Stimulated activated CD8-positive, alpha-beta memory T cell treated with anti-CD3 and anti-CD28 coated beads, Interleukin-7, amount 100 ng/mL, for 24 hours (primary cell): ENCODE data around the gene BMP3.

Source experiments
- DNase-seq: peaks from one replicate; pipeline ENCODE4 v3.0.0-alpha.2; 2020; ENCODE audit warnings: low read depth

Gene BMP3

GRCh38 chr4:81042578-81043365 lies 12.3 kb downstream of the BMP3 start:
- DNase-seq: no peak

GRCh38 chr4:81049330-81049729 lies 18.8 kb downstream of the BMP3 start:
- DNase-seq: no peak

- no peak for DNase-seq
Observed at GRCh38 chr4:81049907-81050306, 19.4 kb downstream of the BMP3 start.

GRCh38 chr4:81052119-81053068 lies 21.9 kb downstream of the BMP3 start:
- peak; percentile 22 for DNase-seq

- DNase-seq: no peak
Observed at GRCh38 chr4:81058621-81059020, 28.1 kb downstream of the BMP3 start.

- DNase-seq: no peak
Observed at GRCh38 chr4:81060587-81061343, 30.3 kb downstream of the BMP3 start.

- DNase-seq: no peak
Observed at GRCh38 chr4:81061344-81061730, 30.8 kb downstream of the BMP3 start.

- DNase-seq: no peak
Observed at GRCh38 chr4:81062001-81062400, 31.5 kb downstream of the BMP3 start.

GRCh38 chr4:81065446-81065845 lies 34.9 kb downstream of the BMP3 start:
- DNase-seq: no peak

- DNase-seq: peak; percentile 4
Observed at GRCh38 chr4:81069706-81070331, 39.3 kb downstream of the BMP3 start.

GRCh38 chr4:81071013-81071412 lies 40.5 kb downstream of the BMP3 start:
- DNase-seq: no peak

- no peak for DNase-seq
Observed at GRCh38 chr4:81081156-81081555, 50.6 kb downstream of the BMP3 start.

- no peak for DNase-seq
Observed at GRCh38 chr4:81084029-81084428, 53.5 kb downstream of the BMP3 start.

- DNase-seq: no peak
Observed at GRCh38 chr4:81084634-81085033, 54.1 kb downstream of the BMP3 start.

- DNase-seq: no peak
Observed at GRCh38 chr4:81085291-81085690, 54.8 kb downstream of the BMP3 start.

- no peak for DNase-seq
Observed at GRCh38 chr4:81085979-81086378, 55.5 kb downstream of the BMP3 start.

- DNase-seq: no peak
Observed at GRCh38 chr4:81093720-81094401, 63.4 kb downstream of the BMP3 start.

- no peak for DNase-seq
Observed at GRCh38 chr4:81095389-81095788, 64.9 kb downstream of the BMP3 start.

GRCh38 chr4:81096566-81096965 lies 66.1 kb downstream of the BMP3 start:
- no peak for DNase-seq

GRCh38 chr4:81102107-81102506 lies 71.6 kb downstream of the BMP3 start:
- no peak for DNase-seq

GRCh38 chr4:81106150-81106549 lies 75.6 kb downstream of the BMP3 start:
- no peak for DNase-seq
